OCI-LY7 (cell line): ENCODE results near the gene TFEC. TPM values are rescaled to one million over a fixed set of nuclear protein-coding genes. Genes with fewer than 3 reads are reported as not detected.

Experiments used
- BruUV-seq: library from RNA; stranded (reverse); fragments of 400-500 nt; replicated peaks from 2 replicates; lab custom pipeline; 2021; lab: Mats Ljungman, UMichigan
- CTCF ChIA-PET: fragments of 300-600 bp; sonication (Branson Sonifier 250); formaldehyde crosslinking; loops from one replicate; lab custom pipeline; 2022; ENCODE audit warnings: antibody characterized with exemption; ENCODE audit not compliant: unreplicated experiment; lab: Charles Lee
- POLR2A ChIA-PET: fragments of 300-600 bp; sonication (Branson Sonifier 250); formaldehyde crosslinking; loops from one replicate; lab custom pipeline; 2022; ENCODE audit warnings: antibody characterized with exemption; lab: Charles Lee
- DNase-seq: peaks from one replicate; pipeline ENCODE4 v3.0.0-alpha.2; 2015; ENCODE audit warnings: low spot score
- H2AFZ ChIP-seq: fragments of 200-600 bp; sonication (generic), shearing (Covaris generic); 2 replicates; pipeline ENCODE4 v1.6.1; 2014; ENCODE audit warnings: mild to moderate bottlenecking, antibody characterized with exemption, low read length, moderate library complexity
- H3K27ac ChIP-seq: fragments of 200-600 bp; sonication (generic); 2 replicates; pipeline ENCODE4 v1.5.1; 2014; ENCODE audit warnings: mixed run types, low read depth, mild to moderate bottlenecking, moderate library complexity, low read length, inconsistent platforms; ENCODE audit not compliant: poor library complexity, severe bottlenecking
- H3K36me3 ChIP-seq: fragments of 200-600 bp; sonication (generic); 2 replicates; pipeline ENCODE4 v1.6.1; 2014; ENCODE audit warnings: mild to moderate bottlenecking, antibody characterized with exemption, low read length, moderate library complexity, mixed read lengths; ENCODE audit not compliant: insufficient read depth
- H3K4me1 ChIP-seq: fragments of 200-600 bp; sonication (generic); 2 replicates; pipeline ENCODE4 v1.5.1; 2014; ENCODE audit warnings: mild to moderate bottlenecking, low read length; ENCODE audit not compliant: insufficient read depth, poor library complexity, severe bottlenecking
- H3K4me2 ChIP-seq: fragments of 200-600 bp; sonication (generic); 2 replicates; pipeline ENCODE4 v1.6.1; 2014; ENCODE audit warnings: mild to moderate bottlenecking, low read length
- H3K4me3 ChIP-seq: fragments of 200-600 bp; sonication (generic); 2 replicates; pipeline ENCODE4 v1.5.1; 2014; ENCODE audit warnings: mild to moderate bottlenecking, low read depth, low read length; ENCODE audit not compliant: poor library complexity, severe bottlenecking
- H3K79me2 ChIP-seq: fragments of 200-600 bp; sonication (generic); 2 replicates; pipeline ENCODE4 v1.6.1; 2016; ENCODE audit warnings: low read depth, mild to moderate bottlenecking, low read length, moderate library complexity, mixed read lengths; ENCODE audit not compliant: insufficient read depth
- H3K9me2 ChIP-seq: fragments of 200-600 bp; sonication (generic); 2 replicates; pipeline ENCODE4 v1.6.1; 2016; ENCODE audit warnings: mild to moderate bottlenecking, low read length, mixed read lengths; ENCODE audit not compliant: insufficient read depth
- H3K9me3 ChIP-seq: fragments of 200-600 bp; sonication (generic); 2 replicates; pipeline ENCODE4 v1.6.1; 2014; ENCODE audit warnings: mild to moderate bottlenecking, mixed run types, low read length, mixed read lengths
- H4K20me1 ChIP-seq: fragments of 200-600 bp; sonication (generic); 2 replicates; pipeline ENCODE4 v1.6.1; 2014; ENCODE audit warnings: mild to moderate bottlenecking, antibody characterized with exemption, low read length, moderate library complexity, mixed read lengths; ENCODE audit not compliant: insufficient read depth
- CTCF ChIP-seq: fragments of 200-600 bp; sonication (generic); conservative IDR thresholded peaks from 2 replicates; pipeline ENCODE4 v1.5.1; 2014; ENCODE audit warnings: mild to moderate bottlenecking, antibody characterized with exemption, low read length, moderate library complexity, mixed read lengths
- EZH2phosphoT487 ChIP-seq: fragments of 200-600 bp; sonication (generic); IDR thresholded peaks from 2 replicates; pipeline ENCODE4 v1.6.1; 2018; ENCODE audit warnings: low read depth, borderline replicate concordance, mild to moderate bottlenecking, mixed run types, antibody characterized with exemption, low read length, moderate library complexity, mixed read lengths
- intact Hi-C: fragments of 100-400 bp; cut with micrococcal nuclease; formaldehyde crosslinking; loops from one replicate; pipeline ENCODE4 v1.10.0; 2022; ENCODE audit not compliant: unreplicated experiment
- total RNA-seq, 2 experiments: library from RNA; depleted of rRNA in 1 of 2; stranded (reverse); fragments of >200 nt in 1 of 2; shearing (Covaris generic) in 1 of 2; gene quantifications; 2 replicates each; pipeline ENCODE4 v1.2.3, GENCODE V29; 2014 to 2022

The TFEC gene
- total RNA-seq, 2 experiments from 2014 or later = 2.2 TPM; not detected in 1

- H3K4me2 ChIP-seq = no peak overlapping the region
- CTCF ChIA-PET = no interaction called here
- BruUV-seq = no TSS peak
- no peaks in the 10 kb centered on the region for H4K20me1 ChIP-seq
- no peaks in the 10 kb centered on the region for H3K36me3 ChIP-seq
- H3K9me3 ChIP-seq = no peaks in the 10 kb centered on the region
- no peaks in the 10 kb centered on the region for H3K4me1 ChIP-seq
- POLR2A ChIA-PET = no interaction called here
- intact Hi-C loops = no loop called here
- no peak overlapping the region for H2AFZ ChIP-seq
- H3K27ac ChIP-seq = no peak overlapping the region
- H3K9me2 ChIP-seq = no peaks in the 10 kb centered on the region
- DNase-seq = no peak
- no peak overlapping the region for H3K4me3 ChIP-seq
- TF ChIP-seq EZH2phosphoT487 = no peak
- no peak for TF ChIP-seq CTCF
- no peaks in the 10 kb centered on the region for H3K79me2 ChIP-seq
Measured at GRCh38 chr7:115987486-115987885, 43.1 kb downstream of the TFEC start.

GRCh38 chr7:115984105-115984504, 46.5 kb downstream of the TFEC start:
- Histone ChIP-seq H3K4me3 (no peak overlapping the region), H3K79me2 (no peaks in the 10 kb centered on the region), H3K9me2 (no peaks in the 10 kb centered on the region), H3K27ac (no peak overlapping the region), H4K20me1 (no peaks in the 10 kb centered on the region), H3K4me2 (no peak overlapping the region), H2AFZ (no peak overlapping the region), H3K9me3 (no peaks in the 10 kb centered on the region), H3K36me3 (no peaks in the 10 kb centered on the region), H3K4me1 (no peaks in the 10 kb centered on the region)
- TF ChIP-seq EZH2phosphoT487 (no peak), CTCF (no peak)
- POLR2A ChIA-PET = no interaction called here
- intact Hi-C loops = no loop called here
- CTCF ChIA-PET = no interaction called here
- no TSS peak for BruUV-seq
- DNase-seq = no peak

- H3K36me3 ChIP-seq = no peaks in the 10 kb centered on the region
- no peaks in the 10 kb centered on the region for H3K79me2 ChIP-seq
- BruUV-seq = no TSS peak
- intact Hi-C loops = no loop called here
- no peak overlapping the region for H3K4me3 ChIP-seq
- DNase-seq = no peak
- no peaks in the 10 kb centered on the region for H3K9me3 ChIP-seq
- ChIA-PET POLR2A (no interaction called here), CTCF (no interaction called here)
- no peak overlapping the region for H3K4me2 ChIP-seq
- no peaks in the 10 kb centered on the region for H4K20me1 ChIP-seq
- no peaks in the 10 kb centered on the region for H3K9me2 ChIP-seq
- H3K4me1 ChIP-seq = no peaks in the 10 kb centered on the region
- no peak overlapping the region for H3K27ac ChIP-seq
- H2AFZ ChIP-seq = no peak overlapping the region
- no peak for TF ChIP-seq CTCF
- no peak for TF ChIP-seq EZH2phosphoT487
Measured at GRCh38 chr7:115980159-115980558, 50.4 kb downstream of the TFEC start.
